Gastrocnemius medialis (tissue), 4 donors: ENCODE data around the gene ZXDC. TPM values are rescaled to one million over a fixed set of nuclear protein-coding genes. Genes with fewer than 3 reads are reported as not detected.

Experiments
- ATAC-seq, 2 donors: fragments of 150-250 bp; one replicate each; pipeline ENCODE4 v1.9.1; 2016
- DNase-seq, 2 donors: peaks; one replicate each; pipeline ENCODE4 v3.0.0-alpha.2; 2019
- H3K27ac ChIP-seq, 4 donors: fragments of 200-600 bp; sonication (generic); 1 replicate in 1 of 4; 2 replicates in 3 of 4; pipeline ENCODE4 v1.5.1; 2016 to 2018; ENCODE audit warnings: mild to moderate bottlenecking in 2 of 4, moderate library complexity in 1 of 4
- H3K27me3 ChIP-seq, 3 donors: fragments of 200-600 bp; sonication (generic) in 2 of 3; 1 replicate in 1 of 3; 2 replicates in 2 of 3; pipeline versions ENCODE4 v1.5.1 to v1.6.0; 2016 to 2019; ENCODE audit warnings: mild to moderate bottlenecking in 1 of 3, moderate library complexity in 1 of 3
- H3K36me3 ChIP-seq, 2 donors: fragments of 200-600 bp; sonication (generic) in 1 of 2; one replicate each; pipeline ENCODE4 v1.5.1; 2017 to 2018
- H3K4me1 ChIP-seq, 2 donors: fragments of 200-600 bp; sonication (generic) in 1 of 2; one replicate each; pipeline ENCODE4 v1.5.1; 2016 to 2017; ENCODE audit warnings: mild to moderate bottlenecking in 2 of 2
- H3K4me3 ChIP-seq, 4 donors: fragments of 200-600 bp; sonication (generic) in 3 of 4; 1 replicate in 1 of 4; 2 replicates in 3 of 4; pipeline ENCODE4 v1.5.1; 2016 to 2019; ENCODE audit warnings: mild to moderate bottlenecking in 2 of 4
- H3K9me3 ChIP-seq, 3 donors: fragments of 200-600 bp; sonication (generic) in 2 of 3; 1 replicate in 1 of 3; 2 replicates in 2 of 3; pipeline ENCODE4 v1.5.1; 2016 to 2019
- CTCF ChIP-seq, 5 experiments: fragments of 450-650 bp in 3 of 5; fragments of 200-600 bp in 2 of 5; sonication (generic) in 2 of 5; IDR thresholded peaks in 4 of 5; conservative IDR thresholded peaks in 1 of 5; 1 replicate in 4 of 5; 2 replicates in 1 of 5; pipeline ENCODE4 v1.5.1; 2016 to 2019; ENCODE audit warnings: antibody characterized with exemption in 5 of 5, mild to moderate bottlenecking in 3 of 5, moderate library complexity in 3 of 5
- POLR2A ChIP-seq, 2 donors: fragments of 450-650 bp; IDR thresholded peaks; one replicate each; pipeline ENCODE4 v1.6.1; 2017; ENCODE audit warnings: antibody characterized with exemption in 2 of 2, mild to moderate bottlenecking in 2 of 2, moderate library complexity in 2 of 2
- in situ Hi-C, 4 donors: fragments of 200-750 bp; cut with MboI; loops; one replicate each; pipeline versions ENCODE4 v1.15.0 to v1.8.0; 2017; ENCODE audit warnings: low sequenced_read_pairs in 4 of 4
- intact Hi-C: fragments of 100-400 bp; cut with DNase I; formaldehyde crosslinking; loops from one replicate; pipeline ENCODE4 v1.15.1; 2023; ENCODE audit warnings: low total_unique reads
- total RNA-seq, 4 donors: library from RNA; depleted of rRNA; stranded (reverse); fragments of >200 nt; gene quantifications; one replicate each; pipeline versions ENCODE4 v1.1.0 to v1.2.3, GENCODE V29; 2016

Gene ZXDC, protein sequence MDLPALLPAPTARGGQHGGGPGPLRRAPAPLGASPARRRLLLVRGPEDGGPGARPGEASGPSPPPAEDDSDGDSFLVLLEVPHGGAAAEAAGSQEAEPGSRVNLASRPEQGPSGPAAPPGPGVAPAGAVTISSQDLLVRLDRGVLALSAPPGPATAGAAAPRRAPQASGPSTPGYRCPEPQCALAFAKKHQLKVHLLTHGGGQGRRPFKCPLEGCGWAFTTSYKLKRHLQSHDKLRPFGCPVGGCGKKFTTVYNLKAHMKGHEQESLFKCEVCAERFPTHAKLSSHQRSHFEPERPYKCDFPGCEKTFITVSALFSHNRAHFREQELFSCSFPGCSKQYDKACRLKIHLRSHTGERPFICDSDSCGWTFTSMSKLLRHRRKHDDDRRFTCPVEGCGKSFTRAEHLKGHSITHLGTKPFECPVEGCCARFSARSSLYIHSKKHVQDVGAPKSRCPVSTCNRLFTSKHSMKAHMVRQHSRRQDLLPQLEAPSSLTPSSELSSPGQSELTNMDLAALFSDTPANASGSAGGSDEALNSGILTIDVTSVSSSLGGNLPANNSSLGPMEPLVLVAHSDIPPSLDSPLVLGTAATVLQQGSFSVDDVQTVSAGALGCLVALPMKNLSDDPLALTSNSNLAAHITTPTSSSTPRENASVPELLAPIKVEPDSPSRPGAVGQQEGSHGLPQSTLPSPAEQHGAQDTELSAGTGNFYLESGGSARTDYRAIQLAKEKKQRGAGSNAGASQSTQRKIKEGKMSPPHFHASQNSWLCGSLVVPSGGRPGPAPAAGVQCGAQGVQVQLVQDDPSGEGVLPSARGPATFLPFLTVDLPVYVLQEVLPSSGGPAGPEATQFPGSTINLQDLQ
- total RNA-seq = 10 to 100 TPM; 40.9 to 54.2 (median 45.4) TPM

DNA sequence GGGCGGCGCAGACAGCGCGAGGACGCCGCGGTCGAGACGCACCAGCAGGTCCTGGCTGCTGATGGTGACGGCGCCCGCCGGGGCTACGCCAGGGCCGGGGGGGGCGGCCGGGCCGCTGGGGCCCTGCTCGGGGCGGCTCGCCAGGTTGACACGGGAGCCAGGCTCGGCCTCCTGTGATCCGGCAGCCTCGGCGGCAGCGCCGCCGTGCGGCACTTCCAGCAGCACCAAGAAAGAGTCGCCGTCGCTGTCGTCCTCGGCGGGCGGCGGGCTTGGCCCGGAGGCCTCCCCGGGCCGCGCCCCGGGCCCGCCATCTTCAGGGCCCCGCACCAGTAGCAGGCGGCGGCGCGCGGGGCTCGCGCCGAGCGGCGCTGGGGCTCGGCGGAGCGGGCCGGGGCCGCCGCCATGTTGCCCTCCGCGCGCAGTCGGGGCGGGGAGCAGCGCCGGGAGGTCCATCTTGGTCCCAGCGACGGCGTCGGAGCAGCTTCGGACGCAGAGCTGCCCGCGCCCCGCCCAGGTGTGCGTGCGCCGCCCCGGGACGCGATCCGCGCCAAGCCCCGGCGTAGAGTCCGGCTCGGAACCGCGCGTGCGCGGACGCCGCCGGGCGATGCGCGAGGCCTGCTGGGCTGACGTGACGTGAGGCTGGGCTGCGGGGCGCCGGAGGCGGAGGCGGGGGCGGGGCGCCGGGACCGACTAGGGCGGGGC is at the start of gene ZXDC:
Gene ZXDC (minus strand): TSS at position 479 of the 702 bp plus-strand sequence. CDS start 26 bp downstream, at position 453.
- intact Hi-C loops (loop anchor here (1.0 to 10.0 kb wide), 3 partner anchors 87 to 561 kb away; no protein-coding TSS in a partner anchor), in situ Hi-C loops (loop anchor here in 2 of 4 donors (10.0 kb wide), 2 partner anchors 81 to 221 kb away; partner anchors contain the start of gene CFAP100 (in 2 of the 2))
- H3K9me3 ChIP-seq = no peaks in the 10 kb centered on the region
- H3K4me1 ChIP-seq = peaks cover 41 to 46% of the 10 kb centered on the region in 2 donors
- H3K36me3 ChIP-seq = peaks cover 0 to 3% of the 10 kb centered on the region in 2 donors
- DNase-seq (peak; percentile 88 to 94), ATAC-seq (peak; percentile 64 to 67)
- peak within 1 kb of the TSS; percentile 95 to 97 (median 96) for H3K27ac ChIP-seq
- peak within 1 kb of the TSS; percentile 70 to 93 (median 72) for H3K4me3 ChIP-seq
- TF ChIP-seq POLR2A (IDR thresholded peaks at IDR 0.05) (peak; percentile 93 to 95), CTCF (IDR thresholded peaks at IDR 0.05 in 4 of 5, conservative IDR thresholded peaks at IDR 0.05 in 1 of 5) (peak; percentile 18 to 68 (median 67))
- no peaks in the 10 kb centered on the region for H3K27me3 ChIP-seq

GRCh38 chr3:126525091-126525852 is 49.6 kb upstream of the ZXDC start:
- H3K9me3 ChIP-seq = no peaks in the 10 kb centered on the region
- H3K36me3 ChIP-seq = no peaks in the 10 kb centered on the region
- intact Hi-C loops = loop anchor here (10.0 kb wide), 1 partner anchor 930 kb away; no protein-coding TSS in a partner anchor
- peaks cover 0 to 7% of the 10 kb centered on the region in 2 donors for H3K4me1 ChIP-seq
- in situ Hi-C loops = no loop called here
- peaks cover 0 to 8% (median 0%) of the 10 kb centered on the region in 3 donors for H3K27me3 ChIP-seq
- DNase-seq = no peak
- no peak overlapping the region for H3K27ac ChIP-seq
- H3K4me3 ChIP-seq = no peak overlapping the region
- TF ChIP-seq CTCF (IDR thresholded peaks at IDR 0.05 in 4 of 5, conservative IDR thresholded peaks at IDR 0.05 in 1 of 5) (no peak), POLR2A (IDR thresholded peaks at IDR 0.05) (no peak)
- ATAC-seq = no peak

- Histone ChIP-seq H3K27ac (no peak overlapping the region), H3K9me3 (no peaks in the 10 kb centered on the region), H3K4me3 (peak overlapping the region; percentile 38 to 51 (median 44)), H3K36me3 (no peaks in the 10 kb centered on the region), H3K27me3 (peaks cover 0 to 8% (median 0%) of the 10 kb centered on the region in 3 donors), H3K4me1 (peaks cover 0 to 7% of the 10 kb centered on the region in 2 donors)
- intact Hi-C loops = loop anchor here (5.0 to 10.0 kb wide), 2 partner anchors 930 to 1023 kb away; no protein-coding TSS in a partner anchor
- in situ Hi-C loops = no loop called here
- TF ChIP-seq POLR2A (IDR thresholded peaks at IDR 0.05) (no peak), CTCF (IDR thresholded peaks at IDR 0.05 in 4 of 5, conservative IDR thresholded peaks at IDR 0.05 in 1 of 5) (no peak)
- DNase-seq = no peak
- peak in 1 of 2 donors; percentile 6 for ATAC-seq
Measured at GRCh38 chr3:126524429-126524988, 48.8 kb upstream of the ZXDC start.
